Fibroblast of lung (primary cell): Measurements from ENCODE around the gene CENPX. TPM values are rescaled to one million over a fixed set of nuclear protein-coding genes. Genes with fewer than 3 reads are reported as not detected.
A peak's percentile ranks its signal among the peaks of the same experiment; 100 is the strongest.
"Not testable (repeated sequence)": the region's sequence is repeated elsewhere in the genome, so short reads cannot be mapped to it uniquely, and the experiment has no call there.

Experiments used
- DNase-seq, 2 donors: peaks; one replicate each; pipeline versions ENCODE4 v3.0.0 to v3.0.0-alpha.2; 2010; ENCODE audit warnings: low read depth in 2 of 2
- H2AFZ ChIP-seq: 2 replicates; pipeline ENCODE4 v1.5.1; 2012; ENCODE audit warnings: low read length, control low read depth, inconsistent platforms
- H3K27ac ChIP-seq: 2 replicates; pipeline ENCODE4 v1.5.1; 2011; ENCODE audit warnings: low read length, control low read depth; ENCODE audit not compliant: insufficient read depth
- H3K27me3 ChIP-seq: 2 replicates; pipeline ENCODE4 v1.5.1; 2011; ENCODE audit warnings: mild to moderate bottlenecking, low read length; ENCODE audit not compliant: control insufficient read depth, insufficient read depth
- H3K36me3 ChIP-seq: 2 replicates; pipeline ENCODE4 v1.5.1; 2011; ENCODE audit warnings: low read length; ENCODE audit not compliant: control insufficient read depth, insufficient read depth
- H3K4me1 ChIP-seq: 2 replicates; pipeline ENCODE4 v1.5.1; 2011; ENCODE audit warnings: low read length; ENCODE audit not compliant: control insufficient read depth, insufficient read depth; ENCODE audit errors: extremely low read depth
- H3K4me2 ChIP-seq: 2 replicates; pipeline ENCODE4 v1.5.1; 2011; ENCODE audit warnings: low read length, control low read depth; ENCODE audit not compliant: insufficient read depth; ENCODE audit errors: extremely low read depth
- H3K4me3 ChIP-seq, 4 experiments: fragments of 200-600 bp in 1 of 4; sonication (generic) in 1 of 4; replicated peaks in 1 of 4; 2 replicates each; pipeline ENCODE4 v1.5.1; 2011 to 2016; ENCODE audit warnings: low read length in 4 of 4, low read depth in 3 of 4, mild to moderate bottlenecking in 3 of 4, control low read depth in 2 of 4, inconsistent platforms in 1 of 4, mixed read lengths in 1 of 4; ENCODE audit not compliant: insufficient read depth in 1 of 4; ENCODE audit errors: control extremely low read depth in 1 of 4
- H3K79me2 ChIP-seq: 2 replicates; pipeline ENCODE4 v1.5.1; 2012; ENCODE audit warnings: mild to moderate bottlenecking, low read length, inconsistent platforms; ENCODE audit not compliant: control insufficient read depth, insufficient read depth
- H3K9ac ChIP-seq: 2 replicates; pipeline ENCODE4 v1.5.1; 2011; ENCODE audit warnings: mild to moderate bottlenecking, low read length, control low read depth; ENCODE audit not compliant: insufficient read depth
- H3K9me3 ChIP-seq: 2 replicates; pipeline ENCODE4 v1.5.1; 2012; ENCODE audit warnings: low read depth, low read length; ENCODE audit not compliant: control insufficient read depth, insufficient read depth
- H4K20me1 ChIP-seq: 2 replicates; pipeline ENCODE4 v1.5.1; 2011; ENCODE audit warnings: low read length; ENCODE audit not compliant: control insufficient read depth, insufficient read depth; ENCODE audit errors: extremely low read depth
- CTCF ChIP-seq, 2 donors: IDR thresholded peaks in 1 of 2; conservative IDR thresholded peaks in 1 of 2; 1 replicate in 1 of 2; 2 replicates in 1 of 2; pipeline ENCODE4 v1.5.1; 2011 to 2012; ENCODE audit warnings: low read length in 2 of 2, control low read depth in 1 of 2, inconsistent platforms in 1 of 2, low read depth in 1 of 2, mild to moderate bottlenecking in 1 of 2
- EZH2 ChIP-seq: IDR thresholded peaks from 2 replicates; pipeline ENCODE4 v1.5.1; 2012; ENCODE audit warnings: low read length, control low read depth, mild to moderate bottlenecking; ENCODE audit errors: missing control alignments
- polyA plus RNA-seq, 2 donors: library from polyadenylated mRNA; depleted of rRNA in 1 of 2; stranded (reverse) in 1 of 2; unstranded in 1 of 2; fragments of >200 nt; gene quantifications; 2 replicates each; pipeline ENCODE4 v1.2.1, GENCODE V29; 2011 to 2012; ENCODE audit warnings: missing spikeins in 1 of 2
- total RNA-seq: library from RNA; depleted of rRNA; stranded (reverse); fragments of >200 nt; gene quantifications from 2 replicates; pipeline ENCODE4 v1.2.1, GENCODE V29; 2014

Gene CENPX
- total and polyA plus RNA-seq, 2 donors (not counting 1 experiment from before 2014, with no cell fraction given): 29.2 to 30.4 TPM

GRCh38 chr17:82042649-82043048, 20.0 kb upstream of the CENPX start:
- Histone ChIP-seq H3K4me1 (peaks cover 2% of the 10 kb centered on the region), H3K27me3 (no peaks in the 10 kb centered on the region), H3K9ac (no peak overlapping the region), H4K20me1 (no peaks in the 10 kb centered on the region), H3K4me2 (no peak overlapping the region), H3K27ac (no peak overlapping the region), H3K9me3 (no peaks in the 10 kb centered on the region), H3K36me3 (peaks cover 3% of the 10 kb centered on the region), H3K79me2 (no peaks in the 10 kb centered on the region), H3K4me3 (no peak overlapping the region), H2AFZ (no peak overlapping the region)
- TF ChIP-seq CTCF (conservative IDR thresholded peaks at IDR 0.05 in 1 of 2, IDR thresholded peaks at IDR 0.05 in 1 of 2; ENCODE audit: low read depth in 1 of 2, low read length in 2 of 2): no peak
- TF ChIP-seq EZH2: no peak
- no peak for DNase-seq

- Histone ChIP-seq H3K27me3 (no peaks in the 10 kb centered on the region), H3K9me3 (no peaks in the 10 kb centered on the region), H3K4me2 (no peak overlapping the region), H2AFZ (no peak overlapping the region), H3K4me1 (peaks cover 4% of the 10 kb centered on the region), H3K4me3 (no peak overlapping the region), H3K27ac (no peak overlapping the region), H3K36me3 (no peaks in the 10 kb centered on the region), H4K20me1 (no peaks in the 10 kb centered on the region), H3K79me2 (no peaks in the 10 kb centered on the region), H3K9ac (no peak overlapping the region)
- DNase-seq: peak in 1 of 2 donors; percentile 35
- TF ChIP-seq EZH2 (no peak), CTCF (conservative IDR thresholded peaks at IDR 0.05 in 1 of 2, IDR thresholded peaks at IDR 0.05 in 1 of 2; ENCODE audit: low read depth in 1 of 2, low read length in 2 of 2) (no peak)
These were observed 18.6 kb upstream of the CENPX start for GRCh38 chr17:82041144-82041814.

- Histone ChIP-seq H3K36me3 (no peaks in the 10 kb centered on the region), H3K9me3 (no peaks in the 10 kb centered on the region), H3K4me2 (no peak overlapping the region), H3K4me1 (peaks cover 4% of the 10 kb centered on the region), H3K27ac (no peak overlapping the region), H4K20me1 (no peaks in the 10 kb centered on the region), H3K27me3 (no peaks in the 10 kb centered on the region), H3K9ac (no peak overlapping the region), H2AFZ (no peak overlapping the region), H3K79me2 (no peaks in the 10 kb centered on the region), H3K4me3 (no peak overlapping the region)
- TF ChIP-seq EZH2 (no peak), CTCF (conservative IDR thresholded peaks at IDR 0.05 in 1 of 2, IDR thresholded peaks at IDR 0.05 in 1 of 2; ENCODE audit: low read depth in 1 of 2, low read length in 2 of 2) (no peak)
- DNase-seq: no peak
These were observed 17.1 kb upstream of the CENPX start for GRCh38 chr17:82039695-82040299.

- H3K79me2 ChIP-seq, H2AFZ ChIP-seq, H3K36me3 ChIP-seq, DNase-seq, H3K4me3 ChIP-seq, H3K9ac ChIP-seq, H3K9me3 ChIP-seq, H3K27me3 ChIP-seq, H4K20me1 ChIP-seq, H3K4me2 ChIP-seq, H3K27ac ChIP-seq, H3K4me1 ChIP-seq: not testable (repeated sequence)
These were observed 16.2 kb upstream of the CENPX start for GRCh38 chr17:82038796-82039409.
